H1 (cell line): Measurements from ENCODE around the gene CNRIP1. TPM values are rescaled to one million over a fixed set of nuclear protein-coding genes. Genes with fewer than 3 reads are reported as not detected.

ENCODE experiments used
- CTCF ChIA-PET: fragments of 300-600 bp; sonication (Branson Sonifier 250); formaldehyde crosslinking; loops from one replicate; lab custom pipeline; 2021; ENCODE audit not compliant: partially characterized antibody; lab: Charles Lee
- POLR2A ChIA-PET: fragments of 300-600 bp; sonication (Branson Sonifier 250); formaldehyde crosslinking; loops from one replicate; lab custom pipeline; 2021; ENCODE audit warnings: inconsistent platforms; ENCODE audit not compliant: partially characterized antibody; lab: Charles Lee
- DNase-seq, 2 experiments: peaks; one replicate each; pipeline versions ENCODE4 v3.0.0 to v3.0.0-alpha.2; 2010 to 2022; ENCODE audit warnings: low spot score in 2 of 2, low read depth in 1 of 2, mixed read lengths in 1 of 2
- FAIRE-seq: peaks from 2 replicates; lab custom pipeline; 2011; peaks lifted over from hg19 to GRCh38; lab: Jason Lieb, UNC
- H2AFZ ChIP-seq: 2 replicates; pipeline ENCODE4 v1.8.1; 2012; ENCODE audit warnings: low read length, inconsistent platforms
- H2AK5ac ChIP-seq: 2 replicates; pipeline ENCODE4 v1.6.1; 2013; ENCODE audit warnings: low read depth, low read length
- H2BK120ac ChIP-seq: replicated peaks from 2 replicates; pipeline ENCODE3; 2013; ENCODE audit warnings: low read depth, low read length, inconsistent platforms
- H2BK12ac ChIP-seq: 2 replicates; pipeline ENCODE4 v1.6.1; 2013; ENCODE audit warnings: low read depth, low read length
- H2BK15ac ChIP-seq: 2 replicates; pipeline ENCODE4 v1.6.1; 2013; ENCODE audit warnings: low read length
- H2BK20ac ChIP-seq: 2 replicates; pipeline ENCODE4 v1.6.1; 2013; ENCODE audit warnings: low read length
- H2BK5ac ChIP-seq: 2 replicates; pipeline ENCODE4 v1.6.1; 2013; ENCODE audit warnings: low read depth, low read length
- H3K14ac ChIP-seq: 2 replicates; pipeline ENCODE4 v1.6.1; 2013; ENCODE audit warnings: inconsistent platforms; ENCODE audit not compliant: insufficient read length
- H3K18ac ChIP-seq: 2 replicates; pipeline ENCODE4 v1.6.1; 2013; ENCODE audit warnings: low read length; ENCODE audit errors: extremely low read depth
- H3K23ac ChIP-seq: 2 replicates; pipeline ENCODE4 v1.6.1; 2013; ENCODE audit warnings: inconsistent platforms; ENCODE audit not compliant: insufficient read length
- H3K23me2 ChIP-seq: 2 replicates; pipeline ENCODE4 v1.6.1; 2013; ENCODE audit warnings: low read depth, low read length
- H3K27ac ChIP-seq: 2 replicates; pipeline ENCODE4 v1.6.1; 2011; ENCODE audit warnings: low read depth, low read length, inconsistent platforms
- H3K27me3 ChIP-seq, 4 experiments: replicated peaks in 1 of 4; 1 replicate in 1 of 4; 2 replicates in 3 of 4; pipeline versions ENCODE4 v1.6.1 to v1.8.1; 2011 to 2013; ENCODE audit warnings: low read length in 3 of 4, mild to moderate bottlenecking in 3 of 4, inconsistent platforms in 2 of 4, mixed read lengths in 2 of 4, moderate library complexity in 1 of 4; ENCODE audit not compliant: control insufficient read depth in 3 of 4, insufficient read depth in 3 of 4; ENCODE audit errors: extremely low read depth in 1 of 4
- H3K36me3 ChIP-seq, 4 experiments: 2 replicates each; pipeline versions ENCODE4 v1.6.1 to v1.8.1; 2011 to 2013; ENCODE audit warnings: mild to moderate bottlenecking in 4 of 4, low read length in 3 of 4, moderate library complexity in 2 of 4, control low read depth in 1 of 4, inconsistent platforms in 1 of 4; ENCODE audit not compliant: insufficient read depth in 4 of 4, control insufficient read depth in 2 of 4
- H3K4ac ChIP-seq: replicated peaks from 2 replicates; pipeline ENCODE3; 2013; ENCODE audit warnings: low read length, low read depth, mixed read lengths, inconsistent platforms; ENCODE audit not compliant: insufficient read length
- H3K4me1 ChIP-seq, 4 experiments: replicated peaks in 1 of 4; 1 replicate in 1 of 4; 2 replicates in 3 of 4; pipeline versions ENCODE4 v1.6.1 to v1.8.1; 2011 to 2013; ENCODE audit warnings: low read length in 3 of 4, inconsistent platforms in 2 of 4, mixed read lengths in 1 of 4; ENCODE audit not compliant: insufficient read depth in 4 of 4, control insufficient read depth in 3 of 4
- H3K4me2 ChIP-seq, 2 experiments: 2 replicates each; pipeline versions ENCODE4 v1.6.1 to v1.8.1; 2011 to 2013; ENCODE audit warnings: low read depth in 2 of 2, low read length in 2 of 2, control low read depth in 1 of 2, inconsistent platforms in 1 of 2, mild to moderate bottlenecking in 1 of 2; ENCODE audit not compliant: insufficient read depth in 1 of 2
- H3K4me3 ChIP-seq, 4 experiments: fragments of 200-600, 300-600 bp in 1 of 4; sonication (generic), shearing (Covaris generic), sonication (Bioruptor Twin) in 1 of 4; 2 replicates each; pipeline versions ENCODE4 v1.5.1 to v1.8.1; 2011 to 2016; ENCODE audit warnings: low read length in 4 of 4, low read depth in 3 of 4, control low read depth in 2 of 4, inconsistent platforms in 2 of 4, mild to moderate bottlenecking in 2 of 4, mixed read lengths in 1 of 4, moderate library complexity in 1 of 4; ENCODE audit not compliant: insufficient read depth in 2 of 4; ENCODE audit errors: extremely low read depth in 1 of 4
- H3K56ac ChIP-seq: replicated peaks from 2 replicates; pipeline ENCODE3; 2013; ENCODE audit warnings: low read depth, mild to moderate bottlenecking, mixed read lengths, low read length, inconsistent platforms; ENCODE audit not compliant: insufficient read length
- H3K79me1 ChIP-seq: 2 replicates; pipeline ENCODE4 v1.6.1; 2013; ENCODE audit warnings: low read depth, low read length, control low read depth
- H3K79me2 ChIP-seq, 2 experiments: 2 replicates each; pipeline versions ENCODE4 v1.6.1 to v1.8.1; 2012 to 2013; ENCODE audit warnings: low read length in 2 of 2, mild to moderate bottlenecking in 2 of 2, inconsistent platforms in 1 of 2; ENCODE audit not compliant: insufficient read depth in 2 of 2, control insufficient read depth in 1 of 2
- H3K9ac ChIP-seq, 4 experiments: replicated peaks in 1 of 4; 1 replicate in 1 of 4; 2 replicates in 3 of 4; pipeline versions ENCODE4 v1.6.1 to v1.8.1; 2011 to 2013; ENCODE audit warnings: low read depth in 3 of 4, low read length in 3 of 4, control low read depth in 2 of 4, mild to moderate bottlenecking in 2 of 4, moderate library complexity in 2 of 4, inconsistent platforms in 1 of 4; ENCODE audit errors: extremely low read depth in 1 of 4
- H3K9me3 ChIP-seq, 2 experiments: 2 replicates each; pipeline versions ENCODE4 v1.6.1 to v1.8.1; 2012 to 2013; ENCODE audit warnings: mild to moderate bottlenecking in 2 of 2, moderate library complexity in 2 of 2, control low read depth in 1 of 2, inconsistent platforms in 1 of 2, low read depth in 1 of 2, low read length in 1 of 2, mixed read lengths in 1 of 2; ENCODE audit not compliant: insufficient read depth in 2 of 2
- H4K20me1 ChIP-seq, 2 experiments: replicated peaks in 1 of 2; 2 replicates each; pipeline versions ENCODE3 to v1.8.1; 2011 to 2013; ENCODE audit warnings: inconsistent platforms in 2 of 2, low read length in 2 of 2, mild to moderate bottlenecking in 1 of 2; ENCODE audit not compliant: insufficient read depth in 2 of 2, control insufficient read depth in 1 of 2
- H4K5ac ChIP-seq: 2 replicates; pipeline ENCODE4 v1.6.1; 2013; ENCODE audit warnings: low read length, low read depth, mixed read lengths, inconsistent platforms; ENCODE audit not compliant: insufficient read length
- H4K8ac ChIP-seq: 2 replicates; pipeline ENCODE4 v1.8.0; 2013; ENCODE audit warnings: mild to moderate bottlenecking, moderate library complexity, low read length, inconsistent platforms; ENCODE audit not compliant: insufficient read depth; ENCODE audit errors: extremely low read depth
- H4K91ac ChIP-seq: replicated peaks from 2 replicates; pipeline ENCODE3; 2013; ENCODE audit warnings: low read length, mixed read lengths, inconsistent platforms; ENCODE audit not compliant: insufficient read length
- ASH2L ChIP-seq: fragments of 200-600, 300-600 bp; sonication (generic); IDR thresholded peaks from one replicate; pipeline ENCODE4 v1.7.1; 2017; ENCODE audit warnings: low read length
- CBX5 ChIP-seq: fragments of 300-800, 300-1000 bp; sonication (generic); IDR thresholded peaks from 2 replicates; pipeline ENCODE4 v1.7.1; 2016; ENCODE audit warnings: antibody characterized with exemption, low read length, low read depth
- CEBPB ChIP-seq: IDR thresholded peaks from 2 replicates; pipeline ENCODE4 v1.6.1; 2012; ENCODE audit warnings: low read depth, low read length
- CTBP2 ChIP-seq: IDR thresholded peaks from 2 replicates; pipeline ENCODE4 v1.7.0; 2011; ENCODE audit warnings: borderline replicate concordance, mild to moderate bottlenecking, moderate library complexity, mixed read lengths, low read length; ENCODE audit not compliant: insufficient read depth, insufficient read length
- EZH2 ChIP-seq: fragments of 200-600 bp; sonication (generic); IDR thresholded peaks from 2 replicates; pipeline ENCODE4 v1.7.1; 2012; ENCODE audit warnings: low read depth, mild to moderate bottlenecking, moderate library complexity, low read length, inconsistent platforms; ENCODE audit not compliant: severe bottlenecking
- GABPA ChIP-seq: IDR thresholded peaks from 2 replicates; pipeline ENCODE4 v1.6.1; 2011; ENCODE audit warnings: mild to moderate bottlenecking, low read length, moderate library complexity, borderline replicate concordance; ENCODE audit not compliant: insufficient read depth
- HDAC6 ChIP-seq: IDR thresholded peaks from one replicate; pipeline ENCODE4 v1.7.1; 2012; ENCODE audit warnings: low read depth, mild to moderate bottlenecking, inconsistent platforms, low read length, moderate library complexity
- JUND ChIP-seq: IDR thresholded peaks from 2 replicates; pipeline ENCODE4 v1.6.1; 2011; ENCODE audit warnings: mild to moderate bottlenecking, improper control_type of control experiment, low read length
- PHF8 ChIP-seq: fragments of 200-600 bp; sonication (generic); conservative IDR thresholded peaks from 2 replicates; pipeline ENCODE4 v1.7.1; 2012; ENCODE audit warnings: low read depth, mild to moderate bottlenecking, inconsistent platforms, low read length, moderate library complexity
- WGBS, 2 experiments: shearing (Covaris generic) in 1 of 2; methylation state at CpG; one replicate each; pipeline versions ENCODE4 v1.1.6 to v1.1.7; 2013 to 2015; ENCODE audit warnings: low lambda C conversion rate in 2 of 2, mixed read lengths in 2 of 2, inconsistent platforms in 1 of 2, low coverage in 1 of 2, missing lambda C conversion rate in 1 of 2; ENCODE audit not compliant: insufficient replicate concordance in 2 of 2, insufficient coverage in 1 of 2, insufficient read length in 1 of 2; ENCODE audit errors: extremely low coverage in 1 of 2, missing lambda C conversion rate in 1 of 2; 5-methylcytosine and 5-hydroxymethylcytosine counted together
- polyA plus RNA-seq, 7 experiments: library from polyadenylated mRNA; depleted of rRNA in 3 of 7; stranded (reverse) in 5 of 7; unstranded in 2 of 7; fragments of >200 nt in 5 of 7; fragments of 200-250 nt in 2 of 7; gene quantifications; 1 replicate in 5 of 7; 2 replicates in 1 of 7; 4 replicates in 1 of 7; pipeline versions ENCODE4 v1.2.1 to v1.2.3, GENCODE V29; 2011 to 2013; ENCODE audit warnings: missing spikeins in 2 of 7, mixed read lengths in 2 of 7
- total RNA-seq: library from RNA; stranded (reverse); fragmentation: NEBNext Ultra II Directional; extraction: Animal tissue kit (Norgen Biotek cat#: 25700); gene quantifications from 2 replicates; pipeline ENCODE4 v1.2.1, GENCODE V29; 2021

Gene CNRIP1
- total and polyA plus RNA-seq, 2 of the 8 experiments (the other 6 are each of a cell fraction or from before 2014, with no cell fraction given), result 4.6 to 7.0 TPM

DNA sequence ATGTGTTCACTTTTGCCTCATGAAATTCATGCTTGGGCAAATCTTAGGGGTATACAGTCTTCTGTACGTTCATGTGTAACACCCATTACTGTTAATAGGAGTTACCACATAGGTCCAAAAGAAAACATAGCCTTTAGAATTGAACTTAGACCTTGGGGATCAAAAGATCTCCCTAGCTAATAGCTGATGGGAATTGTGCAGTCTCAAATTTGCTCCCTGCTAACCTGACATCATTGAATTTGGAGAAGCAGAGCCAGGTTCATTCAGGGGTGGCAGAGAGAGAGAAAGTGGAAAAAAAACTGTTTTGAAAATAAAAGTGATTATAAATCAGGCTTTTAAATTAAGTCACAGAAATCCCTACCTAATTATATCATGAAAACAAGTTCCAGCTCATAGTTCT lies 39.4 kb downstream of the CNRIP1 start:
- no peak for TF ChIP-seq ASH2L
- TF ChIP-seq CTBP2, result no peak
- no peak for TF ChIP-seq HDAC6
- TF ChIP-seq JUND, result no peak
- no peak for TF ChIP-seq GABPA
- no peak for TF ChIP-seq CBX5
- no peak for TF ChIP-seq EZH2
- TF ChIP-seq CEBPB, result no peak
- TF ChIP-seq PHF8, result no peak
- no peak overlapping the region for H2BK15ac ChIP-seq
- H3K36me3 ChIP-seq, result no peaks in the 10 kb centered on the region
- H2BK20ac ChIP-seq, result no peak overlapping the region
- DNase-seq (no peak), FAIRE-seq (no peak)
- no peak overlapping the region for H3K4me2 ChIP-seq
- no peaks in the 10 kb centered on the region for H4K20me1 ChIP-seq
- H2AK5ac ChIP-seq, result no peak overlapping the region
- ChIA-PET CTCF (interaction anchor here (1.6 to 8.4 kb wide), 2 partner anchors 14 to 22 kb away, joined by 3 to 108 read pairs; no protein-coding TSS in a partner anchor), POLR2A (no interaction called here)
- H2BK12ac ChIP-seq, result no peak overlapping the region
- no peaks in the 10 kb centered on the region for H3K9me3 ChIP-seq
- no peak overlapping the region for H3K9ac ChIP-seq
- H2AFZ ChIP-seq, result no peak overlapping the region
- no peak overlapping the region for H4K5ac ChIP-seq
- no peak overlapping the region for H3K4me3 ChIP-seq
- H3K23me2 ChIP-seq, result no peaks in the 10 kb centered on the region
- no peaks in the 10 kb centered on the region for H3K79me1 ChIP-seq
- 81% methylated on average over 1 of the region's 1 CpG; no CpG with 5 or more reads in 1 of the 2 experiments for WGBS, 2 experiments
- no peak overlapping the region for H3K27ac ChIP-seq
- H3K4me1 ChIP-seq, result no peaks in the 10 kb centered on the region
- H4K91ac ChIP-seq, result no peak overlapping the region
- H2BK5ac ChIP-seq, result no peak overlapping the region
- H3K14ac ChIP-seq, result no peak overlapping the region
- no peak overlapping the region for H3K18ac ChIP-seq
- H3K27me3 ChIP-seq, result no peaks in the 10 kb centered on the region
- H4K8ac ChIP-seq, result no peak overlapping the region
- H3K4ac ChIP-seq, result no peak overlapping the region
- no peak overlapping the region for H3K56ac ChIP-seq
- no peaks in the 10 kb centered on the region for H3K79me2 ChIP-seq
- no peak overlapping the region for H3K23ac ChIP-seq
- H2BK120ac ChIP-seq, result no peak overlapping the region
